AG04450 (cell line): Measurements from ENCODE around the gene PAQR5. TPM values are rescaled to one million over a fixed set of nuclear protein-coding genes. Genes with fewer than 3 reads are reported as not detected.
"Not testable (repeated sequence)": the region's sequence is repeated elsewhere in the genome, so short reads cannot be mapped to it uniquely, and the experiment has no call there.

Experiments
- CTCF ChIA-PET: fragments of 300-600, 350-600 bp; formaldehyde crosslinking; extraction: SDS; loops from one replicate; lab custom pipeline; 2022; ENCODE audit warnings: antibody characterized with exemption, inconsistent platforms; lab: Charles Lee
- POLR2A ChIA-PET: fragments of 350-600 bp; formaldehyde crosslinking; extraction: SDS; loops from one replicate; lab custom pipeline; 2021; ENCODE audit warnings: antibody characterized with exemption, inconsistent platforms; lab: Yijun Ruan, JAX
- DNase-seq: peaks from one replicate; pipeline ENCODE4 v3.0.0-alpha.2; 2011; ENCODE audit warnings: low read depth, low spot score
- H3K27ac ChIP-seq: one replicate; pipeline ENCODE4 v1.5.1; 2012; ENCODE audit warnings: low read depth, low read length, control low read depth
- H3K27me3 ChIP-seq: one replicate; pipeline ENCODE4 v1.6.0; 2012; ENCODE audit warnings: low read length; ENCODE audit not compliant: control insufficient read depth, insufficient read depth
- H3K4me3 ChIP-seq: 2 replicates; pipeline ENCODE4 v1.5.1; 2011; ENCODE audit warnings: mild to moderate bottlenecking, low read depth, low read length, control low read depth
- H3K9me3 ChIP-seq: 2 replicates; pipeline ENCODE4 v1.5.1; 2012; ENCODE audit warnings: low read length; ENCODE audit not compliant: control insufficient read depth, insufficient read depth
- polyA plus RNA-seq: library from polyadenylated mRNA; depleted of rRNA; stranded (reverse); fragments of >200 nt; gene quantifications from 2 replicates; pipeline ENCODE4 v1.2.3, GENCODE V29; 2011
- TF ChIP-seq, protein P1 (sequence below): IDR thresholded peaks from 2 replicates; pipeline ENCODE4 v1.5.1; 2011; ENCODE audit warnings: low read depth, low read length, control low read depth, inconsistent platforms

Gene PAQR5
- polyA plus RNA-seq, 1 experiment, result 7.9 TPM

DNA sequence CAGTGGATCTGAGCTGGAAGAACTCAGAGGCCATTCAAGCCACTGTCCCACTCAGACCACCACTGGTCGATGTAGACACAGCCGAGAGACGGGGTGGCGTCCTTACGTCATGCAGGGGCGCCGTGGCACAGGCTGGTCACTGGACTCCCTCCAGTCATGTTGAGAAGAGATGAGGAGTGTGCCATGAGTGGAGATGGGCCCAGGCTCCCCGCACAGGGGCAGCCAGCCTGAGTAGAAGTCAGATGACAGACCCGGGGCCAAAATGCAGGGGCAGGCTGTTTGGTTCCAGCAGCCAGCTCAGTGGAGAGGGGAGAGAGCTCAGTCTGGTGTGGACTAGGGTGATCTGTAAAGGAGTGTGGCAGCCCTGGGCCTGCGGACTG, 82.0 kb downstream of the PAQR5 start:
- TF ChIP-seq, protein P1, sequence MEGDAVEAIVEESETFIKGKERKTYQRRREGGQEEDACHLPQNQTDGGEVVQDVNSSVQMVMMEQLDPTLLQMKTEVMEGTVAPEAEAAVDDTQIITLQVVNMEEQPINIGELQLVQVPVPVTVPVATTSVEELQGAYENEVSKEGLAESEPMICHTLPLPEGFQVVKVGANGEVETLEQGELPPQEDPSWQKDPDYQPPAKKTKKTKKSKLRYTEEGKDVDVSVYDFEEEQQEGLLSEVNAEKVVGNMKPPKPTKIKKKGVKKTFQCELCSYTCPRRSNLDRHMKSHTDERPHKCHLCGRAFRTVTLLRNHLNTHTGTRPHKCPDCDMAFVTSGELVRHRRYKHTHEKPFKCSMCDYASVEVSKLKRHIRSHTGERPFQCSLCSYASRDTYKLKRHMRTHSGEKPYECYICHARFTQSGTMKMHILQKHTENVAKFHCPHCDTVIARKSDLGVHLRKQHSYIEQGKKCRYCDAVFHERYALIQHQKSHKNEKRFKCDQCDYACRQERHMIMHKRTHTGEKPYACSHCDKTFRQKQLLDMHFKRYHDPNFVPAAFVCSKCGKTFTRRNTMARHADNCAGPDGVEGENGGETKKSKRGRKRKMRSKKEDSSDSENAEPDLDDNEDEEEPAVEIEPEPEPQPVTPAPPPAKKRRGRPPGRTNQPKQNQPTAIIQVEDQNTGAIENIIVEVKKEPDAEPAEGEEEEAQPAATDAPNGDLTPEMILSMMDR, result no peak
- Histone ChIP-seq H3K4me3 (no peak overlapping the region), H3K27ac (no peak overlapping the region), H3K9me3 (no peaks in the 10 kb centered on the region; the same call in 1 of the 2 replicates), H3K27me3 (peaks cover 5% of the 10 kb centered on the region)
- no peak for DNase-seq
- CTCF ChIA-PET, result interaction anchor here (1.4 to 2.0 kb wide), 2 partner anchors 13 to 322 kb away, joined by 4 to 8 read pairs; no protein-coding TSS in a partner anchor
- POLR2A ChIA-PET, result no interaction called here

DNA sequence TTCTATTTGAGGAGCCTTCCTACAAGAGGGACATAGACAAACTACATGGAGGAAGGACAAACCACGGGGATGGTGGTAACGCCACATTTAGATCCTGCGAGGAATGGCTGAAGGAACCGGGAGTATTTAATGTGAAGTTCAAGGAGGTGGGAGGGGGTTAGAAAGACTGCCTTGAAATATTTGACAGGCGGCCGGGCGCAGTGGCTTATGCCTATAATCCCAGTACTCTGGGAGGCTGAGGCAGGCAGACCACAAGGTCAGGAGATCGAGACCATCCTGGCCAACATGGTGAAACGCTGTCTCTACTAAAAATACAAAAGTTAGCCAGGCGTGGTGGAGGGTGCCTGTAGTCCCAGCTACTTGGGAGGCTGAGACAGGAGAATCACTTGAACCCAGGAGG, 83.5 kb downstream of the PAQR5 start:
- DNase-seq, H3K27ac ChIP-seq, POLR2A ChIA-PET, H3K27me3 ChIP-seq, H3K4me3 ChIP-seq, H3K9me3 ChIP-seq: not testable (repeated sequence)
- CTCF ChIA-PET, result interaction anchor here (2.0 kb wide), 1 partner anchor 12 kb away, joined by 8 read pairs; no protein-coding TSS in a partner anchor

DNA sequence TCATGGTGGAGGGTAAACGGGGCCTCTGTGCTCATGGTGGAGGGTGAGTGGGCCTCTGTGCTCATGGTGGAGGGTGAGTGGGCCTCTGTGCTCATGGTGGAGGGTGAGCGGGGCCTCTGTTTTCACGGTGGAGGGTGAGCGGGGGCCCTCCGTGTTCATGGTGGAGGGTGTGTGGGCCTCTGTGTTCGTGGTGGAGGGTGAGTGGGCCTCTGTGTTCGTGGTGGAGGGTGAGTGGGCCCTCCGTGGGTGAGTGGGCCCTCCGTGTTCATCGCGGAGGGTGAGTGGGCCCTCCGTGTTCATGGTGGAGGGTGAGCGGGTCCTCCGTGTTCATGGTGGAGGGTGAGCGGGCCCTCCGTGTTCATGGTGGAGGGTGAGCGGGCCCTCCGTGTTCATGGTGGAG, 85.4 kb downstream of the PAQR5 start:
- H3K27ac ChIP-seq, DNase-seq, H3K27me3 ChIP-seq, POLR2A ChIA-PET, H3K4me3 ChIP-seq, H3K9me3 ChIP-seq: not testable (repeated sequence)
- CTCF ChIA-PET, result interaction anchor here (1.4 kb wide), 1 partner anchor 10 kb away, joined by 3 read pairs; no protein-coding TSS in a partner anchor

DNA sequence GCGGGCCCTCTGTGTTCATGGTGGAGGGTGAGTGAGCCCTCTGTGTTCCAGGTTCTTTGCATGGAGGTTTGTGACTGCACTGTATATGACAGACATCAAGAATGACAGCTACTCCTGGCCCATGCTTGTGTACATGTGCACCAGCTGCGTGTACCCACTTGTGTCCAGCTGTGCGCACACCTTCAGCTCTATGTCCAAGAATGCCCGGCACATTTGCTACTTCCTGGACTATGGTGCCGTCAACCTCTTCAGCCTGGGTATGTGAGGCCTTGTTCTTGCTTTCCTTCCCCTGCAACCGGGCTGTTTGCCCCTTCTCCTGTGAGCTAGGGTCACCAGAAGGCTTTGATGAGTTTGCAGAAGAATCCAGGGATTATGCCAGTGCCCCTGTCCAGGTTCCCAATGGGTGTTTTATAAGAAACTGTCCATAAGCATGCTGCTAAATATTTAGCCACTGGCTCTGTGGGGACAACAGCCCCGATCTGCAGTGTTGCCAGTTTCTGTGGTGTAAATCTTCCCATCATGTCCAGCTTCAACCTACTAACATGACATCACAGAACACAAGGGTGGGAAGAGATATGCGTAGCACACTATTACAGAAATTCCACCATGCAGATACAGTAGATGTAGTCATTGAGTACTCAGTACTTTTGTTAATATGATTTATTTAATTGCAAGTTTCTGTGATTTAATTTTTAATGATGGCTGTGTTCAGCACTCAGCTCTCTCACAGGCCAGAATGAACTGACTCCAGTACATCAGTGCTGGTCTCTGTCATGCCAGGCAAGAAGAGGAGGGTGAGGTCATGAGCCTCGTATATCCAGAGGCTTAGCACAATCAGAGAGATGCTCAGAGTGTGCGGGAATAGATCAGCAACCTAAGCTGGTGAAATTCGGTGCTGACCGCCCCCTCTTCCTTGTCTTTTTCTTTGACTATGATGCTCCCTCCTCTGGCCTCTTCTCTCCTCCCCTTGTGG, 86.2 kb downstream of the PAQR5 start:
- Histone ChIP-seq H3K9me3 (no peaks in the 10 kb centered on the region; the same call in 1 of the 2 replicates), H3K27ac (no peak overlapping the region), H3K27me3 (no peaks in the 10 kb centered on the region), H3K4me3 (no peak overlapping the region)
- POLR2A ChIA-PET, result no interaction called here
- TF ChIP-seq, protein P1, result no peak
- CTCF ChIA-PET, result interaction anchor here (1.4 kb wide), 1 partner anchor 9 kb away, joined by 3 read pairs; no protein-coding TSS in a partner anchor
- no peak for DNase-seq

DNA sequence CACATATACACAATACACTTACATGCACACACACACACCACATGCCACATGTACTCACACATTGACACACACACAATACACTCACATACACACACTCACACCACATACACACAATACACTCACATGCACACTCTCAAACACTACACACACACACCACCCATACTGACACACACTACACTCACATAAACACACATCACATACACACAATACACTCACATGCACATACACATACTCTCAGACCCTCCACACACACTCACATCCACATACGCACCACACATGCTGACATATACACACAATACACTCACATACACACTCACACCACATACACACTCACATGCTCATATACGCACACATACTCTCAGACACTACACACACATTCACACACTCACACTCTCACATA, 87.1 kb downstream of the PAQR5 start:
- no peak for DNase-seq
- CTCF ChIA-PET, result no interaction called here
- POLR2A ChIA-PET, result no interaction called here
- Histone ChIP-seq H3K4me3 (no peak overlapping the region), H3K27me3 (no peaks in the 10 kb centered on the region), H3K27ac (no peak overlapping the region), H3K9me3 (no peaks in the 10 kb centered on the region; the same call in 1 of the 2 replicates)
- TF ChIP-seq, protein P1, result no peak

DNA sequence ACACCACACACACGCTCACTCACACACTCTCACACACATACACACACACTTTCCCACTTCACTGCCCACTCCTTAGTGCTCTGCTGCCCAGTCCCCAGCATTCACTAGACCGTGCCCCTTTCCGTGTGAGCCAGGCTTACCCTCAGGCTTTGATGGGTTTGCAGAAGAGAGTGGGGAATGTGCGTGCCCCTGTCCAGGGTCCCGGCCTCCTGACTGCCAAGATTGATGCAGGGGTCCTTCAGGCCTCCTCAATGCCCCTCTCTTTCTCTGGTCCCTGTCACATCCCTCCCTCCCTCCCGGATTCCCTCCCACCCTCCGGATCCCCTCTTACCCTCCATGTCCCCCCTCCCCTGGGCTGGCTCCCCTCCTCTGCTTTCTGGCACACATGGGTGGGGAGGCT, 87.6 kb downstream of the PAQR5 start:
- Histone ChIP-seq H3K9me3 (no peaks in the 10 kb centered on the region; the same call in 1 of the 2 replicates), H3K4me3 (no peak overlapping the region), H3K27ac (no peak overlapping the region), H3K27me3 (no peaks in the 10 kb centered on the region)
- CTCF ChIA-PET, result no interaction called here
- TF ChIP-seq, protein P1, result no peak
- POLR2A ChIA-PET, result no interaction called here
- no peak for DNase-seq
